NCI-H2171 (cell line): ENCODE measurements around the gene PDE11A.

Source experiments
- DNase-seq: peaks from one replicate; lab custom pipeline; 2025; lab: John Stamatoyannopoulos, UW

PDE11A gene

GRCh38 chr2:177724398-177725287 is 347.9 kb downstream of the PDE11A start:
- peak; percentile 47 for DNase-seq

DNA sequence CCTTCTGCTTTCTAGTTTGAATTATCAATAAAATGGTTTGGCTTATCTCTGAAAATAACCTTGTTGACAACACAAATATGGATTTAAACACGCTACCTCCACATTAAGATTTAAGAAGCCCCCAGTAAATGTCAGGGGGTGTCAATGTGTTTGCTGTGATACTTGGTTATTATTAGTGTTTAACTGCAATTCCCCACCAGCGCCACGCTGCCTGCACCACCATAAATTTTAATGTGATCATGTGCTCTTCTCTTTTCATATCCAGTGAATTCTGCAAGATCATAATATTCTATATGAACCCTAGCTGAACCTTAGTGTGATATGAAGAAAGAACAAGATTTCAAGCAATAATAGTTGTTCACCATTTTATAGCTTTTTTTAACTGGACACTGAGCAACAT is 349.3 kb downstream of the PDE11A start:
- no peak for DNase-seq

DNA sequence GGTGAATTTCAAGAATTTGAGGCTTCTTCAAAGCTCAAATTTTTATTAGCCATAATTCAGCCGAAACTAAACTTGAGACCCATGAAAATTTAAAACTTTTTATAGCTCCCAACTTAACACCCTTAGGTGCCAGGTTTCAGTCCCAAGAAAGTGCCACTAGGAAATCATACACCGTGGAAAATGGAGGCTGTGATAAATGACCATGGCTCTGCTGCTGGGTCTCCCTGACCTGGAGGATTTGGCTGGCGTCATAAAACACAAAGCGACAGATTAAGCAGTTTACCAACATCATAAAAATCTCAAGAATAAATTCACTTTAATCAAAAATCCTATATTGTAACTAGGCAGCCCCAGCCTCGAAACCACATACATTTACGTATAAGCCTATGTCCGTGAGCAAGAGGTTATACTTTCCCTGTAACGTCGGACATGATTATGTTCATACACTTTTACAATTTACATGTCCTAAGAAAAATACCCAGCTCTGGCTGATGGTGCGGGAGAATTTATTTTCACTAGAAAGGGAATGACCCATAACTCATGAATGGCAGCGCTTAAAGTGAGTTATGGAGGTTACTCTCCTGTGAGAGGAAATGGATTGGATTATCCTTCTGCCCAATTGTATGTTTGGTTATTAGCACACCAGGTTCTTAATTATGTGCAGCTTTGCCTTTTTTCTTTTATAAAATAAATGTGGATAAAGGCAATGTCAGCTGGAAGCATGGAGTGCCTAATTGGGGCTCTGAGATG is 350.6 kb downstream of the PDE11A start:
- DNase-seq: no peak

GRCh38 chr2:177721087-177721486 is 351.5 kb downstream of the PDE11A start:
- DNase-seq: no peak

GRCh38 chr2:177717831-177718618 is 354.6 kb downstream of the PDE11A start:
- no peak for DNase-seq

DNA sequence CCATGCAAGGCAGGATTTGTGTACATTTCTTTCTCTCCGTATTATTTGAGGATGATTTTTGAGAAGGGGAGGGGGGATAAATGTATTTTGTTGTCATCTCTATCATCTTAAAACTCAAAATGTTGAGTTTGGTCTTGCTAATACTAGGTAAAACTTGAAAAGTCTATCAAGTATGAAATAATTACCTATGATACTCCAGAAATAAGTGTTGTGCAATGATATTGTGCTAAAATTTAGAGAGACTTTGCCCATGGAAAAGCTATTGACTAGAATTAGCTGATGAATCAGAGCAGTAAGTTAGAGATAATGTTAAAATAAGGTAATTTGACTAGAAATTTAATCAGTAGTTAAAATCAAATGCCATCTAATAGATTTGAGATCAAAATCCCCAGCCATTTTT is 356.1 kb downstream of the PDE11A start:
- no peak for DNase-seq

DNA sequence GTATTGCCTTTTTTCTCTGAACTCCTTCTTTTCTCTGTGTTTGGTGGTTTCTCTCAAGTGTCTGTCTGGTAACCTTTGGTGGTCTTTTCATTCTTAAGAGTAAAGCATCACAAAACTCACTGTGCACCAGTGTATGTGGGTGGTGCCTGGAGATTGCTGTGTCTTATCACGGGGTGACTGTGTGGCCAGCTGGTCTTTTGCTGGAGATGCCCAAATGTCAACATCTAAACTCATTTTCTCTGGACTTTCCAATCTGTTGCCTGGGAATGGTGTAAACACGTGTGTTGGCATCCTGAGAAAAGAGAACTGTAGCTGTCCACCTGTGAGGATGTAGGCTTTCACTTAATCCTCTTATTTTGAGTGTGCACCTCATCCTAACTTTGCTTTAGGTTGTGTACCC is 356.8 kb downstream of the PDE11A start:
- DNase-seq: no peak

DNA sequence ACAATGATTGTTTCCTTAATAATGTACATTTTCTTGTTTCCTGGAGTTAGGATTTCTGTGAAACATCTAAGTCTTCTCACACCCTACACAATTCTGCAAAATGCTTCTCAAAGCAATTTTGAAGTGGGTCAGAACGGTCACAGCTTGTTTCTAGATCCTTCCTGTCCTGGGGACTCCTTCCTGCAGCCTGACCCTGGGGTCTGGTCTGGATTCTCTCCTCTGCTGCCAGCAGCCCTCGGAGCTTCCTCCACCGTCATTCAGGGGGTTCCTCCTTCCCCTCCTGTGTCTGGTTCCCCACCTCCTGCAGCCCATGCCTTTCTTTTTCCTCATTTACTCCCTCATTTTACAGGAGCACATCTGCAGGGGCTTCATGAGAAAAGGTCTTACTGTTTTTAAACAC is 357.9 kb downstream of the PDE11A start:
- DNase-seq: no peak

DNA sequence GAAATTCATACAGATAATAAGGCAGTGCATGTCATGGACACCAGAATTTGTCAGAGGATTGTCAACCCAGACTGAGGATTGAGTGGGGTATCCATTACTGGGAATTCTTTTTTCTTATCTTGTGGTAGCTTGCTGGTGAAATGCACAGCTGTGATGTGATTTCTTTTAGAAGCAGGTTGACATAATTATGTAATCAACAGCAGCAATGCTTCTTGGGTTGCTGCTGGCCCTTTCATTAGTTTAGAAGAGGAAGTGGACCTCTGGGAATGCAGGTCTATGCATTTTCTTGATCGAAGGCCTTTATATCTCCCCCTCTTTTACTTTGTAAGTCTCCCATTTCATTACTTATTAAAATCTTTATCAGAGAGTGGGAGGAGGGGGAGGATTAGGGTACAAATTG is 360.1 kb downstream of the PDE11A start:
- peak; percentile 38 for DNase-seq

GRCh38 chr2:177711483-177712265 is 360.9 kb downstream of the PDE11A start:
- DNase-seq: no peak

DNA sequence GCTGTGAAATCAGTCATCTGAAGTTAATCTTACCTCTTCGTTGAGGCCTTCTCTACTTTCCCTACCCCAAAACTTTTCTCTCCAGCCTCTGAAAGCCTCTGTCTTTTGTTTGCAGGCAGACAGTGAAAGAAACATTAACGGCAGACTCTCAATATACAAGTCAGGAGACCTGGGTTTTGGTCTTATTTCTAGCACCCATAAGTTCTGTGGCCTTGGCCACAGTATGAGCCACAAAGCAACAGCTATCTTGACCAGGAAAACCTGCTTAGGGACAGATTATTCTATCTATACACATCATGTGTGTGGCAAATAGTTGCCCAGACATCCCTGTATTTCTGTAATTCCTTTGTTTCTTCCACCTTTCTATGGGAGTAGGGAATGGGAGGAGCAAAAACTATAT is 361.7 kb downstream of the PDE11A start:
- DNase-seq: no peak

- DNase-seq: no peak
Measured at GRCh38 chr2:177709986-177710401, 362.6 kb downstream of the PDE11A start.

DNA sequence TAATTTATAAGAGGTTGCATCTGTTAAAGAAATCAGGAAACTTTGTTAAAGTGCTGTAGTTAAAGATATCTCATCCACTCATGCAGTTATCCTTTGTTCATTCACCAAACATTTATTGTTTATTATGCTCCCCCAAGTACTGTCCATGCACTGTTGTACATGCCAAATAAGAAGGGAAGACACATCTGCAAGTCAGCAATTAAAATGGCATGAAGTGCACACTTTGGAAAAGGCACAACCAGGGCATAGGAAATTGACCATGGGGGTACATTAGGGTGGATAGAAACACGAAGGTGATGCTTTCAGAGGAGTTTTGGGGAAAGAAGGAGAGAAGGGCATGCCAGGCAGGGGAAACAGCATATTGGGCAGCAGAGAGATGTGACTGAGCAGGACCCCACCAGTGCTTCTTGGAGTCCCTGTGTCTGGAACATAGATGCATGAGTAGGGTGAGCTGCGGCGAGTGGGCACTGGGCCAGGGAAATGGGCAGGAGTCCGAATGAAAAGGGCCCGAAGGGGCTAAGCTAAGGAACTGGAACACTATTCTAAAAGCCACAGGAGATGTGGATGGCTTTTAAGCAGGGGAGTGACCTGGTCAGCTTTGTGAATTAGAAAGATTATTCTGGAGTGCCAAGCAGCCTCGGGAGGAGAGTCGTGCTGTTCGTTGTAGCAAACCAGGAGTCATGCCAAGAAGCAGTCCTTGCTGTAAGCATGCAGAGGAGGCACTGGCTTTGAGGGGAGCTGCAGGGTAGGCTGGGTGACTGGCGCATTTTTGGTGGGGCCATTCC is 363.7 kb downstream of the PDE11A start:
- DNase-seq: no peak

DNA sequence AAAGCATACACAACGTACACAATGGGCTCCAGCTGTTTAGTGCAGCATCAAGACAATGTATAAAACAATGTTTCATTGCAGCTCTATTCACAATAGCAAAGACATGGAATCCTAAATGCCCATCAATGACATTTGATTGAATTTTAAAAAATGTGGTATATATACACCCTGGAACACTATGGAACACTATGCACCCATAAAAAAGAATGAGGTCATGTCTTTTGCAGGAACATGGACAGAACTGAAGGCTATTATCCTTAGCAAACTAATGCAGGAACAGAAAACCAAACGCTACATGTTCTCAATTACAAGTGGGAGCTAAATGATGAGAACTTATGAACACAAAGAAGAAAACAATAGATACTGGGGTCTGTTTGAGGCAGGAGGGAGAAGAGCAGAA is 364.5 kb downstream of the PDE11A start:
- DNase-seq: no peak

- no peak for DNase-seq
Measured at GRCh38 chr2:177705511-177706173, 366.9 kb downstream of the PDE11A start.

- no peak for DNase-seq
Measured at GRCh38 chr2:177703159-177703558, 369.4 kb downstream of the PDE11A start.

GRCh38 chr2:177698281-177698680 is 374.3 kb downstream of the PDE11A start:
- no peak for DNase-seq

GRCh38 chr2:177694348-177694747 is 378.2 kb downstream of the PDE11A start:
- no peak for DNase-seq

GRCh38 chr2:177693658-177694339 is 378.8 kb downstream of the PDE11A start:
- no peak for DNase-seq

DNA sequence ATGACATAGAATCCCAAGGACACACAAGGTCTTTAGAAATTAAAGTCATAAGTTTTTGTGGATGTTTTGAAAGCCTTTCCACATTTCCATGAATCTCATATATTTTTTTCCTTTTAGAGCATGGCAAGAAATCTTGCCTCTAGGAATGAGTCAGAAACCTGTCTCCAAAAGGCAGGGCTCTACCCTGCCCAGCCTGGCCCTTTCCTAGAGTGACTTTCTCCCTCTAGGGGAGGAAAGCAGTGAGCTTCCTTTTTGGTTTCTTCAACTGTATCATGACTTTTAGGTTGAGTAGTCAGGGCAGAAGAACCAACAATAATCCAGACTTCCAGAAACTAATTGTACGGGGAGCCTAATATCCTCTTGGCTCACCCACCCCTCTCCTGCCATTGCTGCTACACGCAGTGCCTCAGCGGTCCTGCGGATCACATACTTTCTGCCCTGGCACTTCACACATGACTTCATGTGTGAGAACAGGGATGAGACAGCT is 379.8 kb downstream of the PDE11A start:
- DNase-seq: no peak
